PFSK-1 (cell line): ENCODE results near the gene TMC6.

Source experiments
- FOXP2 ChIP-seq: optimal IDR thresholded peaks from 2 replicates; pipeline ENCODE3; 2011; ENCODE audit warnings: borderline replicate concordance, control low read depth, inconsistent platforms; ENCODE audit not compliant: insufficient read depth; ENCODE audit errors: extremely low read length, extremely low read depth
- POLR2AphosphoS5 ChIP-seq: IDR thresholded peaks from 2 replicates; pipeline ENCODE4 v1.6.1; 2012; ENCODE audit warnings: low read depth, mild to moderate bottlenecking, control low read depth, low read length, moderate library complexity
- REST ChIP-seq, 2 experiments: IDR thresholded peaks; 2 replicates each; pipeline versions ENCODE4 v1.6.1 to v1.8.0; 2011 to 2012; ENCODE audit warnings: low read depth in 2 of 2, low read length in 2 of 2, control low read depth in 1 of 2, inconsistent platforms in 1 of 2, mild to moderate bottlenecking in 1 of 2, moderate library complexity in 1 of 2; ENCODE audit not compliant: insufficient read depth in 1 of 2
- SIN3A ChIP-seq: IDR thresholded peaks from 2 replicates; pipeline ENCODE4 v1.6.1; 2012; ENCODE audit warnings: mild to moderate bottlenecking, low read length, moderate library complexity, borderline replicate concordance; ENCODE audit not compliant: insufficient read depth
- TAF1 ChIP-seq: IDR thresholded peaks from 2 replicates; pipeline ENCODE4 v1.6.1; 2012; ENCODE audit warnings: low read length, control low read depth, borderline replicate concordance; ENCODE audit not compliant: insufficient read depth

The TMC6 gene

GRCh38 chr17:78130090-78130436, 1.5 kb upstream of the TMC6 start:
- no peak for TF ChIP-seq TAF1
- no peak for TF ChIP-seq POLR2AphosphoS5
- no peak for TF ChIP-seq REST (IDR thresholded peaks at IDR 0.05; ENCODE audit: insufficient read depth in 1 of 2, low read depth in 2 of 2, low read length in 2 of 2)
- TF ChIP-seq SIN3A, result no peak
- no peak for TF ChIP-seq FOXP2

DNA sequence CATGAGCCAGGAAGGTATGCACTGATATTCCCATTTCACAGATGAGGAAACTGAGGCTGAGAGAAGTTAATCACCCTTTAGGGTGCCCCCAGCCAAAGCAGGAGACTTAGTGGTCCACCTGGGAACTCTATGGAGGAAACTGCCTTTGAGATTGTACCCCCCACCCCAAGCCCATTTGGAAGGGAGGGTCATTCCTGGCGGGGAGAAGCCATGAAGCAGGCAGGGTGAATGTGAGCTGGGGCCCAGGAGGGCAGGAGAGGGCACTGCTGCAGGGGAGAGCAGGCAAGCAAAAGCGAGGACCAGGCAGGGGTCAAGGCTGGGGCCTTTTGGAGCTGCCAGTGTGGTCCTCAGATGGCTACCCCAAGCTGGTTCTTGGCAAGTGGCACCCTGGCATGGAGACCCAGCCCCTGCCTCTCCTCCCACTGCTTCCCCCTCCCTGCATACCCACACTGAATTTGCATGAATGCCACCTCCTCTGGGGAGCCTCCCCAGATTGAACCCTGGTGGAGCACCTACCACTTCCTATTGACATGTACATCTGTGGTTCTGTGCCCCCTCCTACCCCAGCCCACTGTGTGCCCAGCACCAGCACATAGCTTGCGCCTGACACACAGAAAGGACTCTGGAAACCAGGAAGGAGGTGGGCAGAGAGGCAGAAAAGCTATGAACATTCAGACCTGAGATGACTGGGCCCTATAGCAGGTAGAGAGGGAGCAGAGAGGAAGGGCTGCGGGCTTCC, 965 bp upstream of the TMC6 start:
- no peak for TF ChIP-seq TAF1
- no peak for TF ChIP-seq SIN3A
- no peak for TF ChIP-seq REST (IDR thresholded peaks at IDR 0.05; ENCODE audit: insufficient read depth in 1 of 2, low read depth in 2 of 2, low read length in 2 of 2)
- no peak for TF ChIP-seq FOXP2
- no peak for TF ChIP-seq POLR2AphosphoS5

GRCh38 chr17:78127888-78128550, 536 bp downstream of the TMC6 start:
- TF ChIP-seq POLR2AphosphoS5 (no peak), FOXP2 (no peak), SIN3A (no peak), TAF1 (no peak), REST (IDR thresholded peaks at IDR 0.05; ENCODE audit: insufficient read depth in 1 of 2, low read depth in 2 of 2, low read length in 2 of 2) (no peak)

GRCh38 chr17:78127239-78127887, 1.2 kb downstream of the TMC6 start:
- TF ChIP-seq TAF1 (peak; percentile 82; the same call in 1 of the 2 replicates), REST (IDR thresholded peaks at IDR 0.05; ENCODE audit: insufficient read depth in 1 of 2, low read depth in 2 of 2, low read length in 2 of 2) (peak; percentile 32 to 75; a peak in 1 of 4 replicates), SIN3A (peak; percentile 59; the same call in 1 of the 2 replicates), POLR2AphosphoS5 (peak; percentile 70), FOXP2 (peak; percentile 64)
